ENCODE results near the gene FBXL15.

- TF ChIP-seq CTCF (conservative IDR thresholded peaks at IDR 0.05; ENCODE audit: low read depth in 2 of 2): no peak; a peak in 1 of 4 replicates
- TF ChIP-seq EZH2 (IDR thresholded peaks at IDR 0.05; ENCODE audit: low read depth, unreplicated experiment): no peak
- TF ChIP-seq CREB1 (CRISPR knock-in tag; IDR thresholded peaks at IDR 0.05; ENCODE audit: low read depth): no peak
- TF ChIP-seq POLR2AphosphoS5 (IDR thresholded peaks at IDR 0.05; ENCODE audit: low read depth): no peak
- TF ChIP-seq JUNB (IDR thresholded peaks at IDR 0.05; ENCODE audit: unreplicated experiment): no peak
These were observed 43.3 kb downstream of the FBXL15 start for GRCh38 chr10:102463983-102464382.
